ENCODE data around the gene NR2C2. TPM values are rescaled to one million over a fixed set of nuclear protein-coding genes. Genes with fewer than 3 reads are reported as not detected.

The NR2C2 gene
- total and polyA plus RNA-seq, 2 of the 13 experiments (the other 11 are each of a cell fraction or from before 2014, with no cell fraction given): 7.8 to 11.8 TPM

DNA sequence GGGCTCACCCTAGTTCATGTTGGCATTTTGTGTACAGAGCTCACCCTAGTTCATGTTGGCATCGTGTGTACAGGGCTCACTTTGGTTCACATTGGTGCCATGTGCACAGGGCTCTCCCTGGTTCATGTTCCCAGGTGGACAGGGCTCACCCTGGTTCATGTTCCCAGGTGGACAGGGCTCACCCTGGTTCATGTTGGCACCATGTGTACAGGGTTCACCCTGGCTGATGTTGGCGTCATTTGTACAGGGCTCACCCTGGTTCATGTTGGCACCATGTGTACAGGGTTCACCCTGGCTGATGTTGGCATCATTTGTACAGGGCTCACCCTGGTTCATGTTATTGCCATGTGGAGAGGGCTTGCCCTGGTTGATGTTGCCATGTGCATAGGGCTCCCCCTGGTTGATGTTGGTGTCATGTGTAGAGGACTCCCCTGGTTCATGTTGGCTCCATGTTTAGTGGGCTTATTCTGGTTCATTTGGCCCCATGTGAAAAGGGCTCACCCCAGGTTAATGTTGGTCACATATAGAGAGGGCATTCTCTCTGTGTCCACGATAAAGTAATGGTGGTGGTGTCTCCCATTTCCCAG, 31.7 kb upstream of the NR2C2 start (continued):
- TF ChIP-seq RARG (CRISPR knock-in tag; IDR thresholded peaks at IDR 0.05; ENCODE audit: low read depth) (no peak), CBFB (CRISPR knock-in tag; IDR thresholded peaks at IDR 0.05) (no peak), EP300 (IDR thresholded peaks at IDR 0.05; ENCODE audit: low read depth in 2 of 2, low read length in 2 of 2) (no peak), EP300 (CRISPR knock-in tag; IDR thresholded peaks at IDR 0.05; ENCODE audit: borderline replicate concordance) (no peak), NCOR1 (IDR thresholded peaks at IDR 0.05; ENCODE audit: borderline replicate concordance, low read length) (no peak), IKZF4 (CRISPR knock-in tag; IDR thresholded peaks at IDR 0.05; ENCODE audit: borderline replicate concordance, low read depth, not compliant biosample characterization) (no peak), MIXL1 (CRISPR knock-in tag; IDR thresholded peaks at IDR 0.05) (no peak), SMC3 (IDR thresholded peaks at IDR 0.05; ENCODE audit: low read length) (peak; percentile 30; the same call in 1 of the 2 replicates), RAD51 (IDR thresholded peaks at IDR 0.05; ENCODE audit: borderline replicate concordance) (no peak), PAWR (CRISPR knock-in tag; IDR thresholded peaks at IDR 0.05; ENCODE audit: borderline replicate concordance) (no peak), TP53 (CRISPR knock-in tag; conservative IDR thresholded peaks at IDR 0.05) (no peak), SP4 (CRISPR knock-in tag; IDR thresholded peaks at IDR 0.05) (no peak), MTA1 (CRISPR knock-in tag; IDR thresholded peaks at IDR 0.05; ENCODE audit: borderline replicate concordance) (no peak)
- TF ChIP-seq, protein P1, sequence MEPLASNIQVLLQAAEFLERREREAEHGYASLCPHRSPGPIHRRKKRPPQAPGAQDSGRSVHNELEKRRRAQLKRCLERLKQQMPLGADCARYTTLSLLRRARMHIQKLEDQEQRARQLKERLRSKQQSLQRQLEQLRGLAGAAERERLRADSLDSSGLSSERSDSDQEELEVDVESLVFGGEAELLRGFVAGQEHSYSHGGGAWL (CRISPR knock-in tag; IDR thresholded peaks at IDR 0.05): no peak
- TF ChIP-seq, protein P2, sequence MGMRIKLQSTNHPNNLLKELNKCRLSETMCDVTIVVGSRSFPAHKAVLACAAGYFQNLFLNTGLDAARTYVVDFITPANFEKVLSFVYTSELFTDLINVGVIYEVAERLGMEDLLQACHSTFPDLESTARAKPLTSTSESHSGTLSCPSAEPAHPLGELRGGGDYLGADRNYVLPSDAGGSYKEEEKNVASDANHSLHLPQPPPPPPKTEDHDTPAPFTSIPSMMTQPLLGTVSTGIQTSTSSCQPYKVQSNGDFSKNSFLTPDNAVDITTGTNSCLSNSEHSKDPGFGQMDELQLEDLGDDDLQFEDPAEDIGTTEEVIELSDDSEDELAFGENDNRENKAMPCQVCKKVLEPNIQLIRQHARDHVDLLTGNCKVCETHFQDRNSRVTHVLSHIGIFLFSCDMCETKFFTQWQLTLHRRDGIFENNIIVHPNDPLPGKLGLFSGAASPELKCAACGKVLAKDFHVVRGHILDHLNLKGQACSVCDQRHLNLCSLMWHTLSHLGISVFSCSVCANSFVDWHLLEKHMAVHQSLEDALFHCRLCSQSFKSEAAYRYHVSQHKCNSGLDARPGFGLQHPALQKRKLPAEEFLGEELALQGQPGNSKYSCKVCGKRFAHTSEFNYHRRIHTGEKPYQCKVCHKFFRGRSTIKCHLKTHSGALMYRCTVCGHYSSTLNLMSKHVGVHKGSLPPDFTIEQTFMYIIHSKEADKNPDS (CRISPR knock-in tag; IDR thresholded peaks at IDR 0.05): no peak
- TF ChIP-seq, protein P3, sequence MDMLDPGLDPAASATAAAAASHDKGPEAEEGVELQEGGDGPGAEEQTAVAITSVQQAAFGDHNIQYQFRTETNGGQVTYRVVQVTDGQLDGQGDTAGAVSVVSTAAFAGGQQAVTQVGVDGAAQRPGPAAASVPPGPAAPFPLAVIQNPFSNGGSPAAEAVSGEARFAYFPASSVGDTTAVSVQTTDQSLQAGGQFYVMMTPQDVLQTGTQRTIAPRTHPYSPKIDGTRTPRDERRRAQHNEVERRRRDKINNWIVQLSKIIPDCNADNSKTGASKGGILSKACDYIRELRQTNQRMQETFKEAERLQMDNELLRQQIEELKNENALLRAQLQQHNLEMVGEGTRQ (IDR thresholded peaks at IDR 0.05; ENCODE audit: low read depth, low read length): no peak
- TF ChIP-seq, protein P3 (CRISPR knock-in tag; IDR thresholded peaks at IDR 0.05; ENCODE audit: borderline replicate concordance): no peak
- TF ChIP-seq, protein P4, sequence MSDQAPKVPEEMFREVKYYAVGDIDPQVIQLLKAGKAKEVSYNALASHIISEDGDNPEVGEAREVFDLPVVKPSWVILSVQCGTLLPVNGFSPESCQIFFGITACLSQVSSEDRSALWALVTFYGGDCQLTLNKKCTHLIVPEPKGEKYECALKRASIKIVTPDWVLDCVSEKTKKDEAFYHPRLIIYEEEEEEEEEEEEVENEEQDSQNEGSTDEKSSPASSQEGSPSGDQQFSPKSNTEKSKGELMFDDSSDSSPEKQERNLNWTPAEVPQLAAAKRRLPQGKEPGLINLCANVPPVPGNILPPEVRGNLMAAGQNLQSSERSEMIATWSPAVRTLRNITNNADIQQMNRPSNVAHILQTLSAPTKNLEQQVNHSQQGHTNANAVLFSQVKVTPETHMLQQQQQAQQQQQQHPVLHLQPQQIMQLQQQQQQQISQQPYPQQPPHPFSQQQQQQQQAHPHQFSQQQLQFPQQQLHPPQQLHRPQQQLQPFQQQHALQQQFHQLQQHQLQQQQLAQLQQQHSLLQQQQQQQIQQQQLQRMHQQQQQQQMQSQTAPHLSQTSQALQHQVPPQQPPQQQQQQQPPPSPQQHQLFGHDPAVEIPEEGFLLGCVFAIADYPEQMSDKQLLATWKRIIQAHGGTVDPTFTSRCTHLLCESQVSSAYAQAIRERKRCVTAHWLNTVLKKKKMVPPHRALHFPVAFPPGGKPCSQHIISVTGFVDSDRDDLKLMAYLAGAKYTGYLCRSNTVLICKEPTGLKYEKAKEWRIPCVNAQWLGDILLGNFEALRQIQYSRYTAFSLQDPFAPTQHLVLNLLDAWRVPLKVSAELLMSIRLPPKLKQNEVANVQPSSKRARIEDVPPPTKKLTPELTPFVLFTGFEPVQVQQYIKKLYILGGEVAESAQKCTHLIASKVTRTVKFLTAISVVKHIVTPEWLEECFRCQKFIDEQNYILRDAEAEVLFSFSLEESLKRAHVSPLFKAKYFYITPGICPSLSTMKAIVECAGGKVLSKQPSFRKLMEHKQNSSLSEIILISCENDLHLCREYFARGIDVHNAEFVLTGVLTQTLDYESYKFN (CRISPR knock-in tag; conservative IDR thresholded peaks at IDR 0.05): no peak
- TF ChIP-seq, protein P5, sequence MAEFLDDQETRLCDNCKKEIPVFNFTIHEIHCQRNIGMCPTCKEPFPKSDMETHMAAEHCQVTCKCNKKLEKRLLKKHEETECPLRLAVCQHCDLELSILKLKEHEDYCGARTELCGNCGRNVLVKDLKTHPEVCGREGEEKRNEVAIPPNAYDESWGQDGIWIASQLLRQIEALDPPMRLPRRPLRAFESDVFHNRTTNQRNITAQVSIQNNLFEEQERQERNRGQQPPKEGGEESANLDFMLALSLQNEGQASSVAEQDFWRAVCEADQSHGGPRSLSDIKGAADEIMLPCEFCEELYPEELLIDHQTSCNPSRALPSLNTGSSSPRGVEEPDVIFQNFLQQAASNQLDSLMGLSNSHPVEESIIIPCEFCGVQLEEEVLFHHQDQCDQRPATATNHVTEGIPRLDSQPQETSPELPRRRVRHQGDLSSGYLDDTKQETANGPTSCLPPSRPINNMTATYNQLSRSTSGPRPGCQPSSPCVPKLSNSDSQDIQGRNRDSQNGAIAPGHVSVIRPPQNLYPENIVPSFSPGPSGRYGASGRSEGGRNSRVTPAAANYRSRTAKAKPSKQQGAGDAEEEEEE (CRISPR knock-in tag; IDR thresholded peaks at IDR 0.05; ENCODE audit: borderline replicate concordance): no peak
- TF ChIP-seq, protein P6, sequence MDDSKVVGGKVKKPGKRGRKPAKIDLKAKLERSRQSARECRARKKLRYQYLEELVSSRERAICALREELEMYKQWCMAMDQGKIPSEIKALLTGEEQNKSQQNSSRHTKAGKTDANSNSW (CRISPR knock-in tag; IDR thresholded peaks at IDR 0.05; ENCODE audit: borderline replicate concordance): no peak
